GM23248 (cell line): Measurements from ENCODE around the gene GPR150. TPM values are rescaled to one million over a fixed set of nuclear protein-coding genes. Genes with fewer than 3 reads are reported as not detected.
A peak's percentile ranks its signal among the peaks of the same experiment; 100 is the strongest.

Experiments used
- DNase-seq: peaks from one replicate; pipeline ENCODE4 v3.0.0-alpha.2; 2015
- H2AFZ ChIP-seq: fragments of 200-600 bp; sonication (generic); 2 replicates; pipeline ENCODE4 v1.6.1; 2016; ENCODE audit warnings: antibody characterized with exemption
- H3F3A ChIP-seq: fragments of 200-600 bp; sonication (generic); 2 replicates; pipeline ENCODE4 v1.6.1; 2016; ENCODE audit warnings: mild to moderate bottlenecking, antibody characterized with exemption, mixed run types; ENCODE audit not compliant: insufficient read depth
- H3K27ac ChIP-seq: fragments of 200-600 bp; sonication (generic); 2 replicates; pipeline ENCODE4 v1.5.1; 2016; ENCODE audit warnings: mild to moderate bottlenecking
- H3K27me3 ChIP-seq: fragments of 200-600 bp; sonication (generic); replicated peaks from 2 replicates; pipeline ENCODE4 v1.6.1; 2016; ENCODE audit warnings: mild to moderate bottlenecking; ENCODE audit not compliant: insufficient read depth
- H3K36me3 ChIP-seq: fragments of 200-600 bp; sonication (generic); 2 replicates; pipeline ENCODE4 v1.6.1; 2016; ENCODE audit warnings: low read depth, mild to moderate bottlenecking
- H3K4me1 ChIP-seq: fragments of 200-600 bp; sonication (generic); 2 replicates; pipeline ENCODE4 v1.6.1; 2016; ENCODE audit warnings: mild to moderate bottlenecking; ENCODE audit not compliant: insufficient read depth
- H3K4me2 ChIP-seq: fragments of 200-600 bp; sonication (generic); one replicate; pipeline ENCODE4 v1.6.1; 2016; ENCODE audit warnings: mild to moderate bottlenecking; ENCODE audit not compliant: unreplicated experiment
- H3K4me3 ChIP-seq: fragments of 200-600 bp; sonication (generic); 2 replicates; pipeline ENCODE4 v1.5.1; 2016; ENCODE audit warnings: mild to moderate bottlenecking
- H3K79me2 ChIP-seq: fragments of 200-600 bp; sonication (generic); 2 replicates; pipeline ENCODE4 v1.6.1; 2016; ENCODE audit warnings: mild to moderate bottlenecking; ENCODE audit not compliant: insufficient read depth
- H3K9ac ChIP-seq: fragments of 200-600 bp; sonication (generic); 2 replicates; pipeline ENCODE4 v1.6.1; 2016; ENCODE audit warnings: mild to moderate bottlenecking
- H3K9me2 ChIP-seq: fragments of 200-600 bp; sonication (generic); 2 replicates; pipeline ENCODE4 v1.6.1; 2016; ENCODE audit warnings: mixed run types, mild to moderate bottlenecking, moderate library complexity; ENCODE audit not compliant: insufficient read depth
- H3K9me3 ChIP-seq: fragments of 200-600 bp; sonication (generic); one replicate; pipeline ENCODE4 v1.6.1; 2017; ENCODE audit warnings: low read depth
- H4K20me1 ChIP-seq: fragments of 200-600 bp; sonication (generic); 2 replicates; pipeline ENCODE4 v1.6.0; 2016; ENCODE audit not compliant: insufficient read depth
- EZH2 ChIP-seq: fragments of 200-600 bp; sonication (generic); IDR thresholded peaks from 2 replicates; pipeline ENCODE4 v1.6.1; 2018; ENCODE audit warnings: antibody characterized with exemption, mild to moderate bottlenecking; ENCODE audit not compliant: insufficient read depth, poor library complexity, severe bottlenecking
- EZH2phosphoT487 ChIP-seq: fragments of 200-600 bp; sonication (generic); IDR thresholded peaks from 2 replicates; pipeline ENCODE4 v1.6.1; 2018; ENCODE audit warnings: antibody characterized with exemption, moderate library complexity, mild to moderate bottlenecking, low read depth; ENCODE audit not compliant: insufficient read depth
- WGBS, 2 experiments: methylation state at CpG; one replicate each; pipeline ENCODE4 v1.1.6; 2015 to 2017; ENCODE audit warnings: low lambda C conversion rate in 2 of 2, low coverage in 1 of 2; ENCODE audit errors: missing lambda C conversion rate in 2 of 2; 5-methylcytosine and 5-hydroxymethylcytosine counted together
- in situ Hi-C: fragments of 300-500 bp; cut with MboI; formaldehyde crosslinking; loops from 2 replicates; pipeline ENCODE4 v1.15.0; 2020
- polyA plus RNA-seq: library from polyadenylated mRNA; unstranded; fragments of >200 nt; fragmentation: Nextera tagmentation; extraction: Ambion mirVana; gene quantifications from 2 replicates; pipeline ENCODE4 v1.2.1, GENCODE V29; 2016
- total RNA-seq: library from RNA; depleted of rRNA; stranded (reverse); fragments of >200 nt; shearing (Covaris generic); gene quantifications from 2 replicates; pipeline ENCODE4 v1.2.3, GENCODE V29; 2014; rRNA removed

The GPR150 gene
- total and polyA plus RNA-seq, 2 experiments from 2014 or later, result 0.25 to 1.1 TPM

- no peaks in the 10 kb centered on the region for H3K9me3 ChIP-seq
- H3K9me2 ChIP-seq, result no peaks in the 10 kb centered on the region
- H4K20me1 ChIP-seq, result no peaks in the 10 kb centered on the region
- no peak overlapping the region for H3K4me3 ChIP-seq
- H3F3A ChIP-seq, result 0 out of 2 replicates have a peak, but pooled peaks cover 4% of the 10 kb centered on the region
- H3K27me3 ChIP-seq, result no peaks in the 10 kb centered on the region
- H3K4me2 ChIP-seq, result no peak overlapping the region
- no peaks in the 10 kb centered on the region for H3K79me2 ChIP-seq
- peaks cover 26% of the 10 kb centered on the region for H3K4me1 ChIP-seq
- in situ Hi-C loops, result loop anchor here (10.0 kb wide), 1 partner anchor 175 kb away; no protein-coding TSS in a partner anchor
- H3K27ac ChIP-seq, result peak overlapping the region; percentile 23
- TF ChIP-seq EZH2phosphoT487 (no peak), EZH2 (no peak)
- WGBS, 2 experiments, result 47 to 67% methylated on average over 4 of the region's 4 CpGs
- H2AFZ ChIP-seq, result no peak overlapping the region
- peak; percentile 89 for DNase-seq
- H3K36me3 ChIP-seq, result no peaks in the 10 kb centered on the region
- H3K9ac ChIP-seq, result no peak overlapping the region
Observed at GRCh38 chr5:95669540-95669939, 49.7 kb downstream of the GPR150 start.

DNA sequence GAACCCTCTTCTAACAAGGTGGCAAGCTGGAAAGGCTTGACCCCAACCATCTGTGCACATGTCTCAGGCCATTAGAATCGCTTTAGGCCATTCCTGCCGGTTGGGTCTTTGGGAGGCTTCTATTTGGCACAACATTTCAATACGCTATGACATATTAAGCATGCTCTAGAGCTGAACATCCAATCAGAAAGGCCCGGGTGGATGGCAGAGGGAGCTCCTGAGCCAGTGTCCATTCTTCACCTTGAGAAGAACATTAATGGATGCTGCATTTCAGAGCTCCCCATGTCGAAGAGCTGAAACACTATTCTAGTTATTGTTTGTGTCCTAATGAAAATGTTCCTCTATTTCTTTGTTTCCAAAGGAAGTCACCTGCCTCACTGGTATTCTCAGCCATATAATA lies 50.1 kb downstream of the GPR150 start:
- Histone ChIP-seq H4K20me1 (no peaks in the 10 kb centered on the region), H3K9me2 (no peaks in the 10 kb centered on the region), H3K4me1 (peaks cover 23% of the 10 kb centered on the region), H3K9ac (no peak overlapping the region), H3K27me3 (no peaks in the 10 kb centered on the region), H3K9me3 (no peaks in the 10 kb centered on the region), H3K79me2 (no peaks in the 10 kb centered on the region), H3K4me2 (no peak overlapping the region), H3K27ac (peak overlapping the region; percentile 23; the same call in 1 of the 2 replicates), H3K4me3 (no peak overlapping the region), H3F3A (0 out of 2 replicates have a peak, but pooled peaks cover 4% of the 10 kb centered on the region), H2AFZ (no peak overlapping the region), H3K36me3 (no peaks in the 10 kb centered on the region)
- 81 to 91% methylated on average over 5 of the region's 5 CpGs for WGBS, 2 experiments
- TF ChIP-seq EZH2 (no peak), EZH2phosphoT487 (no peak)
- in situ Hi-C loops, result loop anchor here (10.0 kb wide), 1 partner anchor 175 kb away; no protein-coding TSS in a partner anchor
- DNase-seq, result no peak

GRCh38 chr5:95670568-95670967 lies 50.7 kb downstream of the GPR150 start:
- no peaks in the 10 kb centered on the region for H4K20me1 ChIP-seq
- 82 to 85% methylated on average over 3 of the region's 3 CpGs for WGBS, 2 experiments
- DNase-seq, result no peak
- no peaks in the 10 kb centered on the region for H3K9me3 ChIP-seq
- no peaks in the 10 kb centered on the region for H3K79me2 ChIP-seq
- no peak for TF ChIP-seq EZH2phosphoT487
- no peak for TF ChIP-seq EZH2
- in situ Hi-C loops, result no loop called here
- H3K4me1 ChIP-seq, result peaks cover 23% of the 10 kb centered on the region
- H3K4me2 ChIP-seq, result no peak overlapping the region
- no peaks in the 10 kb centered on the region for H3K36me3 ChIP-seq
- H3K9ac ChIP-seq, result no peak overlapping the region
- H3K4me3 ChIP-seq, result no peak overlapping the region
- no peak overlapping the region for H2AFZ ChIP-seq
- 0 out of 2 replicates have a peak, but pooled peaks cover 4% of the 10 kb centered on the region for H3F3A ChIP-seq
- H3K27ac ChIP-seq, result no peak overlapping the region
- no peaks in the 10 kb centered on the region for H3K27me3 ChIP-seq
- no peaks in the 10 kb centered on the region for H3K9me2 ChIP-seq

Other genes starting within 250 kb of the GPR150 start
- gene FAM81B, start 228.7 kb upstream of the GPR150 start, total RNA-seq, result not detected in 2 replicates
- not detected in 2 replicates for gene FAM81B, start 228.7 kb upstream of the GPR150 start, polyA plus RNA-seq
- gene SKIC3, start 65.1 kb upstream of the GPR150 start, total RNA-seq, result 83.5 and 101 TPM in 2 replicates
- gene SKIC3, start 65.1 kb upstream of the GPR150 start, polyA plus RNA-seq, result 65.1 and 77.6 TPM in 2 replicates
- 8.9 and 14.5 TPM in 2 replicates for gene ARSK, start 65.0 kb upstream of the GPR150 start, total RNA-seq
- gene ARSK, start 65.0 kb upstream of the GPR150 start, polyA plus RNA-seq, result 11.3 and 12.1 TPM in 2 replicates
- gene RFESD, start 26.7 kb downstream of the GPR150 start, total RNA-seq, result 0.38 and 1.2 TPM in 2 replicates
- 4.6 and 6.6 TPM in 2 replicates for gene RFESD, start 26.7 kb downstream of the GPR150 start, polyA plus RNA-seq
- gene SPATA9, start 62.9 kb downstream of the GPR150 start, total RNA-seq, result 0.22 TPM in 1 of 2 replicates, not detected in the other
- gene SPATA9, start 62.9 kb downstream of the GPR150 start, polyA plus RNA-seq, result 0.71 and 0.96 TPM in 2 replicates
- gene RHOBTB3, start 111.2 kb downstream of the GPR150 start, total RNA-seq, result 202 and 214 TPM in 2 replicates
- gene RHOBTB3, start 111.2 kb downstream of the GPR150 start, polyA plus RNA-seq, result 147 and 149 TPM in 2 replicates
- gene GLRX, start 202.6 kb downstream of the GPR150 start, total RNA-seq, result 144 and 174 TPM in 2 replicates
- 316 and 320 TPM in 2 replicates for gene GLRX, start 202.6 kb downstream of the GPR150 start, polyA plus RNA-seq